Esophagus mucosa (tissue), 1 donor: ENCODE measurements around the gene ADAMTS2. TPM values are rescaled to one million over a fixed set of nuclear protein-coding genes. Genes with fewer than 3 reads are reported as not detected.

ENCODE experiments used
- ATAC-seq: fragments of 200-7000 bp; cut with Tn5 transposase; one replicate; pipeline ENCODE4 v1.9.1; 2020
- total RNA-seq: library from RNA; stranded (reverse); gene quantifications from one replicate; pipeline ENCODE4 v1.2.4, GENCODE V29; 2023
- donor health status: DM: yes; HTN: yes; CAD: no.

ADAMTS2 gene
- total RNA-seq, 1 donor from 2014 or later: 3.5 TPM

GRCh38 chr5:179193746-179194145 lies 151.5 kb downstream of the ADAMTS2 start:
- ATAC-seq: no peak

GRCh38 chr5:179192891-179193470 lies 152.3 kb downstream of the ADAMTS2 start:
- ATAC-seq: no peak

GRCh38 chr5:179192185-179192890 lies 152.9 kb downstream of the ADAMTS2 start:
- no peak for ATAC-seq

GRCh38 chr5:179191506-179192184 lies 153.6 kb downstream of the ADAMTS2 start:
- ATAC-seq: no peak

- no peak for ATAC-seq
These were observed 154.3 kb downstream of the ADAMTS2 start for GRCh38 chr5:179190851-179191505.

GRCh38 chr5:179188636-179189035 lies 156.6 kb downstream of the ADAMTS2 start:
- no peak for ATAC-seq

- no peak for ATAC-seq
These were observed 157.3 kb downstream of the ADAMTS2 start for GRCh38 chr5:179187681-179188575.

- ATAC-seq: no peak
These were observed 158.0 kb downstream of the ADAMTS2 start for GRCh38 chr5:179187229-179187678.

GRCh38 chr5:179186801-179187200 lies 158.5 kb downstream of the ADAMTS2 start:
- ATAC-seq: no peak

GRCh38 chr5:179185941-179186411 lies 159.3 kb downstream of the ADAMTS2 start:
- no peak for ATAC-seq

- ATAC-seq: no peak
These were observed 159.9 kb downstream of the ADAMTS2 start for GRCh38 chr5:179185256-179185940.

- ATAC-seq: no peak
These were observed 160.7 kb downstream of the ADAMTS2 start for GRCh38 chr5:179184521-179185050.

- no peak for ATAC-seq
These were observed 161.8 kb downstream of the ADAMTS2 start for GRCh38 chr5:179183481-179183880.

GRCh38 chr5:179182601-179183000 lies 162.7 kb downstream of the ADAMTS2 start:
- no peak for ATAC-seq

GRCh38 chr5:179181988-179182387 lies 163.3 kb downstream of the ADAMTS2 start:
- no peak for ATAC-seq

- ATAC-seq: no peak
These were observed 164.2 kb downstream of the ADAMTS2 start for GRCh38 chr5:179180921-179181645.

GRCh38 chr5:179180061-179180610 lies 165.1 kb downstream of the ADAMTS2 start:
- ATAC-seq: no peak

- ATAC-seq: no peak
These were observed 167.3 kb downstream of the ADAMTS2 start for GRCh38 chr5:179177711-179178575.
